RWPE1 (cell line): ENCODE results near the gene SCAMP2.

Experiments
- CTCF ChIA-PET: fragments of 350-600 bp; sonication (Branson Sonifier 250); formaldehyde crosslinking; extraction: SDS; loops from one replicate; lab custom pipeline; 2021; lab: Yijun Ruan, JAX
- POLR2A ChIA-PET: fragments of 400-600 bp; formaldehyde crosslinking; extraction: SDS; loops from one replicate; lab custom pipeline; 2020; ENCODE audit warnings: antibody characterized with exemption; ENCODE audit not compliant: low non-redundant PET; lab: Yijun Ruan, JAX
- DNase-seq: peaks from one replicate; pipeline ENCODE4 v3.0.0; 2012; ENCODE audit warnings: low spot score
- H3K27ac ChIP-seq: fragments of 450-650 bp; 2 replicates; pipeline ENCODE4 v1.5.1; 2017
- CTCF ChIP-seq: fragments of 450-650 bp; conservative IDR thresholded peaks from 2 replicates; pipeline ENCODE4 v1.5.1; 2017; ENCODE audit warnings: low read depth, mild to moderate bottlenecking

SCAMP2 gene

GRCh38 chr15:74843891-74844299 is 29.3 kb downstream of the SCAMP2 start:
- ChIA-PET CTCF (interaction anchor here (0.7 to 1.9 kb wide), 6 partner anchors 9 to 59 kb away, joined by 3 to 11 read pairs (median 4); no protein-coding TSS in a partner anchor), POLR2A (interaction anchor here (1.5 kb wide), 1 partner anchor 27 kb away, joined by 6 read pairs; no protein-coding TSS in a partner anchor)
- no peak for TF ChIP-seq CTCF
- peak overlapping the region; percentile 81 for H3K27ac ChIP-seq
- DNase-seq = no peak

- TF ChIP-seq CTCF = no peak
- peak overlapping the region; percentile 81 for H3K27ac ChIP-seq
- CTCF ChIA-PET = interaction anchor here (0.7 to 1.9 kb wide), 5 partner anchors 9 to 60 kb away, joined by 3 to 6 read pairs (median 4); no protein-coding TSS in a partner anchor
- DNase-seq = no peak
- POLR2A ChIA-PET = interaction anchor here (0.6 kb wide), 2 partner anchors 26 to 152 kb away, joined by 3 read pairs; partner anchors contain the start of gene SCAMP5
Measured at GRCh38 chr15:74843445-74843828, 29.7 kb downstream of the SCAMP2 start.

- CTCF ChIA-PET = interaction anchor here (0.5 to 1.9 kb wide), 11 partner anchors 10 to 97 kb away, joined by 3 to 12 read pairs (median 5); partner anchors contain the start of gene CPLX3
- POLR2A ChIA-PET = interaction anchor here (0.6 to 1.2 kb wide), 5 partner anchors 24 to 152 kb away, joined by 3 to 4 read pairs (median 3); partner anchors contain the start of gene SCAMP5
- peak within 1 kb of the TSS; percentile 81 for H3K27ac ChIP-seq
- TF ChIP-seq CTCF = peak; percentile 98
- DNase-seq = peak; percentile 94
Measured at GRCh38 chr15:74842581-74843444, 30.4 kb downstream of the SCAMP2 start, which contains the start of gene ULK3. Gene ULK3 (minus strand): TSS chr15:74843156. CDS start chr15:74843105, 51 bp downstream.

- TF ChIP-seq CTCF = no peak
- CTCF ChIA-PET = interaction anchor here (0.6 to 1.9 kb wide), 4 partner anchors 15 to 73 kb away, joined by 3 to 12 read pairs (median 4); partner anchors contain the start of genes CPLX3 and FAM219B
- peak overlapping the region; percentile 81 for H3K27ac ChIP-seq
- POLR2A ChIA-PET = interaction anchor here (0.6 to 1.2 kb wide), 3 partner anchors 23 to 64 kb away, joined by 3 to 4 read pairs (median 3); no protein-coding TSS in a partner anchor
- no peak for DNase-seq
Measured at GRCh38 chr15:74841891-74842373, 31.2 kb downstream of the SCAMP2 start.

- ChIA-PET CTCF (interaction anchor here (0.6 to 1.4 kb wide), 3 partner anchors 66 to 209 kb away, joined by 3 to 12 read pairs (median 3); partner anchors contain the start of gene FAM219B), POLR2A (no interaction called here)
- no peak for DNase-seq
- TF ChIP-seq CTCF = no peak
- peak overlapping the region; percentile 81 for H3K27ac ChIP-seq
Measured at GRCh38 chr15:74840851-74841775, 32.1 kb downstream of the SCAMP2 start.
